HK-2 (cell line): ENCODE data around the gene CREB5.

Experiments used
- DNase-seq: peaks from one replicate; pipeline ENCODE4 v3.0.0-alpha.2; 2018; ENCODE audit not compliant: unreplicated experiment

CREB5 gene

DNA sequence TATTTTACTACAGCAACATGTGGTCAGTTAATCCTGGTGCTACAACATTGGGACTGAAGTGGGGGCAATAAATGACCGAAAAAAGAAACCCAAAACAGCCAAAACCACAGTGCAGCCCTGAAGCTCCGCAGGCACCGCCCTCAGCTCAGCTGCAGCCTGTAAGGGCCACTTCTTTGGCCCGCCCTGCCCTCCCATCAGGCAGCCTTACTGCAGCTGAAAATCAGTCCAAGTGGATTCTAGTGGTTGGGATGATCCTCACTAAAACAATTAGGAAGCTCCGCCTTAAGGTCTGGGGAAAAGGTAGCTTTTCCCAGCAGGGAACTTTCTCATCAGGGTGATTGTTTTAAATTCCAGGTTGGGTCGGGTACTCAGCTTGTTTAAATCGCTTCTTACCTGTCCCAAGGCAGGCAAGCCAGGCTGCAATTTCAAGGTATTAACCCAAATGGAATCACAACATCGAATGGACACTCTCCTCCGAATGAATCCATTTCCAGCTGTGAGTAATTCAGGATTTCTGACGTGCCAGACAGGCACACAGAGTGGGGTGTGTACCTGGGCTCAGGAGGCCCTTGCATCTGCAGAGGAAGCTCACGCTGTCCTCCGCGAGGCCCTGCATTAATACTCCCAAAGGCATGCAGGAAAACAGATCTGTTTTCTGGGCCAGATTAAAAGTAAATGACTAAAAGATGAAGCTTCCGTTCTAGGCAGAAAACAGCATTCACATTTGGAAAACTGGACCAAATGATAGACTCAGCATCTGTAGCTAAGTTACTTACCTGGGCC lies 104.3 kb downstream of the CREB5 start:
- no peak for DNase-seq

DNA sequence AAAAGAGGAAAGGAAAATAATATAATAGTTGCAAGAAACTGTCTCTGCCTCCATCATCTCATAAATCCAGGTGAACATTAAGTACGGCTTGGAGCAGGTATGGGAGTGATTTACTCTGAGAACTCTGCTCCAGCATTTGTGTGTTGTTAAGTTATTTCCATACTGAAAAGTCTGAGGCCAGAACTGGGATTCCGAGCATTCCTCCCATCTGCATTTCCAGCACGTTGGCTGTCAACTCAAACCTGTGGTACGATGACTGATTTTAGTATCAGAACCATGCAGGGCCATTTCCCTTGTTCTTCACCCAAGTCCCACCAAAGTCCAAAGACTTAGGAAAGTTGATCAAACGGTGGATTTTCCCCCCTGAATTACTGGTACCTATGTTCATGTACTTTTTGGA lies 104.9 kb downstream of the CREB5 start:
- DNase-seq, result no peak

DNA sequence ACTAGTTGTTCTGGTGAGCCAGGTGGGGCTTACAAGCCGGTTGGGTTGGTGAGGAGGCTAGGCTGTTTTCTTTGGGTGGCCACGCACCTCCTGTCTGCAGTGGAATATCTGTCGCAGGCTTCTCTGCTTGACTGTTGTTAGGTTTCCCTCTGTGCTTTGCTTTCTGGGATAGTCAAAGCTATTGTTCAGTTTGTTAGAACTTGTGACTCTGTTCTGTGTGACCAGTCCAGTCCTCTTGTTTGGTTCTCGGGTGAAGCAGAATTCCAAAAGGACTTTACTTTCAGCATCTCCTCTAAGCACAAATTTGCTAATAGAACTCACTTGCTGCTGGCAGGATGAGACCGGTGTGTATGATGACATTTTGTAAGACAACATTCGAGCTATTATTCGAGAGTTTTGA lies 105.3 kb downstream of the CREB5 start:
- no peak for DNase-seq

DNA sequence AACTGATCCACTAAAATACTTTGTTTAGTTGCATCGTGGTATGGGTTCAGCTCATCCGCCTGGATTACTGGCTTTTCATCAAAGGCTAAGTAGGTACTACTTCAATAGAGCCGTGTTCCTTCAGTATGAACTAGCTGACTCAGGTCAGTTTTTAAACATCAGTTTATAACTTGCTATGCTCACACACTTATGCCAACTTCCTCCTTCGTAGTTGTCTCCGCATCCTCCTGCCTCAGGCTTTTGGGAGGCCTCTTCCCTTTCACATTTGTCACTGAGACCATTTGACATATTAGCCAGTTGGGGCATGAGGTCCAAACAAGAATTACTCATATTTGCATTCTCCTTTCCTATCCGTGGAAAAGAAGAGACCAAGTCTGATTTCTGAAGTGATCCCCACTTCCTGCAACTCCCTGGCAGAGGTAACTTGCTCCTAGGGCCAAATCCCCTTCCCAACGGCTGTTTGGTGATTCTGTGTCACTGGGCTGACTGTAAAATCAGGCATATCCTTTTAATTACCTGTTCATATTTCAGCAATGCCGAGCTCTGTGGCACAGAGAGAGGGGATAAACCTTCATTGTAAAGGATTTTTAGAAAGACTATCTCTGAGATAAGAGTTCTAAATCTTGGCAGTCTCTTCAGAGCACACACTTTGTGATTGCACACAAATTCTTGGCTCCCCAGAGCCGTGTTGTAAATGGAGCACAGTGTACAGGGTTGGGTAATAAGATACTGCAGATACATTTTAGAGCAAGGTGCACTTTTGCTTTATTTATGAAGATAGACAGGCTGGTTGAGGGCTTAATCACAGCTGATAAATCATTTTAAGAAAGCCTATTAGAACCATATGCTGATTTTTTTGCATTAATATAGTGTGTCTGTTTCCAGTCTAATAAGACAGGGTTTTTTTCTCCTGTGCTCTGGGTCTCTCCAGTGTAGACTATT lies 108.0 kb downstream of the CREB5 start:
- DNase-seq, result no peak

DNA sequence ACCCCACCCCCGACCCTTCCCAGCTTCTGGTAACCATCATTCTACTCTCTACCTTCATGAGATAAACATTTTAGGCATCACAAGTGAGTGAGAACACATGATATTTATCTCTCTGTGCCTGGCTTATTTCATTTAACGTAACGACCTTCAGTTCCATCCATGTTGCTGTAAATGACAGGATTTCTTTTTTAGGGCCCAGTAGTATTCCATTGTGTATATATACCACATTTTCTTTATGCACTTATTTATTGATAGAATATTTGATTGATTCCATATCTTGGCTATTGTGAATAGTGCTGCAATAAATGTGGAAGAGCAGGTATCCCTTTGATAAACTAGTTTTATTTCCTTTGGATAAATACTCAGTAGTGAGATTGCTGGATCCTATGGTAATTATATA lies 112.7 kb downstream of the CREB5 start:
- no peak for DNase-seq

DNA sequence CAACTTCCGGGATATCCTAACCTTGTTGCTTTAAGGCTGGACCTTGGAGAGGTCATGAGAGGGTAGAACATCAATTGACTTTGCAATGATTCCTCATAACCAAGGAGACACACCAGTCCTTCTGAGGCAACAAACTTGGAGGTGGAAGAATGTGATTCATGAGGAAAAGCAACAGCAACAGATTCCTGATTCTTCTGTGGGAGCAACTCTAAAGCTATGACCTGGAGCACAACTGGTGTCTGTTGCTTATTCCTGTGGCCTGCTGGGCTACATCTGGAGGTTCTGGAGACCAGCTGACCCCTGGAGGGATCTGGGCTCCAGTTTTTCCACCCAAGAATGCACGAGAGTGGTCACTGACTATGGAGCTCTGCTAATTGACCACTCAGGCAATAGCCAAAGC lies 116.6 kb downstream of the CREB5 start:
- DNase-seq, result no peak

DNA sequence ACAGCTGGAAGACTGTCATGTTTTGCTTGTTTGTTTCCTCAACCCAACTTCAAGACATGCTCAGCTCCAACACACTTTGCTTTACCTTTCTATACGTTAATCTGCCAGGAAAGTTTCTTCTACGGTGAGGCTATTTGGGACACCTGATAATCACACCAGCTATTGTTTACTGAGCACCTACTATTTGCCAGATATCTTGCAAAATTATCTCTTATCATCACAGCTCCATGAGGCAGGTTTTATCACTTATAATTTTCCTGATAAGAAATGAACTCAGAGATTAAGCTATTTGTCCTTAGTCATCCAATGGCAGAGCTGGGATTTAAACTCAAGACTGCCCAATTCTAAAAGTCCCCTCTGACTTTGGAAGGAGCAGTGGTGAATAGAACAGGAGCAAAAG lies 117.4 kb downstream of the CREB5 start:
- no peak for DNase-seq

DNA sequence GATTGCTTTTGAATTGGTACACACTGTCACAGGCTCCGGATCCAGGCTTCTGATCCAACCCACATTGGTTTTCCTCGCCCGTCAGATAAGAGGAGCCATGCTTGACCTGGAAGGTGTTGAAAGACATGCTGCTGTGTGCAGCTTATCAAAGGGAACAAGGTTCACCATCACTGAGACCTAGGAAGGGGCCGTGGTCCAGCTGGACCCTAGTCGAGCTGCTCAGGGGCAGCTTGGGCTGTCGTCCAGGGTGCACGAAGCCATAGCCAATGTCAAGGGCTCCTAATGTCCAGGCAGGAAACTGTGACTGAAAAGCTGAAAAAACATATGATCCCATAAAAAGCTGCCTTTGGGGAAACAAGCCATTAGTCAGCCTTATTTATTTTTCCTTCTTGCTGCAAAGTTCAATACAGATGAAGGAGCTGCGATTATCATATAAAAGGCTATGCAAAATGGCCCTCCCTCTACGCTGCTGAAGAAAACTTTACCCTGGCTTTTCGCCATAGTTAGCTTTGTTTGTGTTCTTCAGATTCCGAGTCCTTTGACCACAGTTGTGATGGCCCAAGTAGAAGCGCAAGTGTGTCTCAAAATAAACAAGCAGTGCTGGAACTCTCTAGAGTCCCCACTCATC lies 118.0 kb downstream of the CREB5 start:
- no peak for DNase-seq

DNA sequence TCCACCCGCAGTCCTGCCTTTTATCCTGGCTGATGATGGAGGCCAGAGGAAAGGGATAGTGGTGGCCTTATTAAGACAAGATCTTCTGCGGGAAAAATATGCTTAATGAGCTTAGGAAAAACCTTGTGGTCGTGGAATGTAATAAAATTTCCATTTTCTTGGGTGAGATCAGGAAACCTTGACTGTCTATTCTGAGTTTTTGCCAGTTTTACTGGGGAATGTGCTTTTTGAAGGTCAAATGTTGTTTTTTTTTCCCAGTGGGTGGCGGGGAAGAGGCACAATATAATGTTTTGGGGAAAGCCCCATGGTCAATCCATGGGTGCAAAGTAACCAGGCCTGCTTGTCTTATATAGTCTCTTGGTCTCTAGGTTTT lies 118.5 kb downstream of the CREB5 start:
- no peak for DNase-seq

DNA sequence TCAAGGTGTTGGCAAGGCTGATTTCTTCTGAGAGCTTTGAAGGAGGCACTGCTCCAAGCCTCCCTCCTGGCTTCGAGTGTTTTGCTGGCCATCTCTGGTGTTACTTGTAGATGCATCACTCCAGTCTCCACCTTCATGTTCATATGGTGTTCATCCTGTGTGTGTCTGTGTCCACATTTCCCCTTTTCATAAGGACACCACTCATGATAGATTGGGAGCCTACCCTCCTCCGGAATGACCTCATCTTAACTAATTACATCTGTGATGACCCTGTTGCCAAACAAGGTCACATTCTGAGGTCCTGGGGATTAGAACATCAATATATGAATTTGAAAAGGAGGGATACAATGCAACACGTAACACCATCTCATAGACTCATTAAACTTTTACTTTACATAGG lies 119.0 kb downstream of the CREB5 start:
- DNase-seq, result no peak

DNA sequence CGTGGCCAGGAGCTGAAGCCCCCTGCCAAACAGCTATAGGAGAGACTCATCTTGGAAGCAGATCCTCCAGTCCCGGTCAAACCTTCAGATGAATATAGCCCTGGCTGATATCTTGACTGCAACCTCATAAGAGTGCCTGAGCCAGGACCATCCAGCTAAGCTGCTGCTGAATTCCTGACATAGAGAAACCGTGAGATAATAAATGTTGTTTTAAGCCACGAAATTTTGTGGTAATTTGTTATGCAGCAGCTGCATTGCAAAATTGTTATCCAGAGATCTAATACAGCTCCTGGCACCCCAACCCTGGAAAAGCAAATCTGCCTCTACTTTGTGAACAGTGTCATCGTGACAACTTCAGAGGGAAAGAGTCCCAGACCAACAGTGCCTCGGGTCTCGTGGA lies 119.9 kb downstream of the CREB5 start:
- no peak for DNase-seq

DNA sequence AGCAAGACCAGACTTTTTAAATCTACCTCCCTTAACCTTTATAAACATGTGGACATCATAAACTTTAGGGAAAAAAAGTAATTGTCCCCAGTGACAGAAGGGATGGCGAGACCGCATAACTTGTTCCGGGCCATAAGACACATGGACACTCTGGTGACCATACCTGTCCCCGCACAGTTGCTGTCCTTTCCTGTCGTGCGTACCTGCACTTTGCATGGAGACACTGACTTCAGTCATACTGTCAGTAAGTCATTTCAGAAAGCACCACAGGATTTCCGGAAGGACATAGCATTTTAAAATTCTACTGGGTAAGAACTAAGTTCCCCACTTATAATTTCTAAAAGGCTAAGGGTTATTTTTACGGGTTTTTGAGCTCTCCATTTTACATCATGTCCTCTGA lies 120.9 kb downstream of the CREB5 start:
- DNase-seq, result no peak

DNA sequence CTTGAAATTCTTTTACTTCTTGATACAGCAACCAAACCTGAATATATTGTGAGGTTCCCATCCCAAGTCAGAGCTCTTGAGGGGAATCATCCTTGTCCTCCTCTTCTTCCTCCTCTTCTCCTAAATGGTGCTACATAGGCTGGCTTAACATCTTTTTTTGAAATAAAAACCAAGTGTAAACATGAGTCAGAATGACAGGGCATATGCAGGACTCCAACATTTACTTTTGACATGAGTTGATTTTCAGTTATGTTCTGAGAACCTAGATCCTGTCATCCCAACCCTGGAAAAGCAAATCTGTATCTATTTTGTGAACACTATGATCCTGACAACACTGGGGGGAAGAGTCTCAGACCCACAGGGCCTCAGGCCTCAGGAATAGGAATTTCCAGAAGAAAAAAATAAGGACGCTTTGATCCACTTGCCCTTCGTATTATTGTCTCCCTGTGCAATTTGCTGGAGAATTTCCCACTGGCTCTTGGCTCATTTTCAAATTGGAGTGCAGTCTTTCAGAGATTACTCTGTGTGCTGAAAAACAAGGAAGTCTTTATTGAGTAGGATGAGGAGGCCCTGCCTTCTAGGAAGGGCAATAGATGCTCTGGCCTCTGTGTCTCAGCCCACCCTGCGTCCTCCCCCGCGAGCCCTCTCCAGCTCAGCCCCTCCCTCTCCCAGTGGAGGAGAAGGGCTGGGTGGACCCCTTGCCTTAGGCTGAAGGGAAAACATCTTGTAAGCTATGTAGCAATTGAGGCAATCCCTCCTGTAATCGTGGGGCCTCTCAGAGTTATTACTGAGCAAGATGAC lies 121.6 kb downstream of the CREB5 start:
- DNase-seq, result no peak

DNA sequence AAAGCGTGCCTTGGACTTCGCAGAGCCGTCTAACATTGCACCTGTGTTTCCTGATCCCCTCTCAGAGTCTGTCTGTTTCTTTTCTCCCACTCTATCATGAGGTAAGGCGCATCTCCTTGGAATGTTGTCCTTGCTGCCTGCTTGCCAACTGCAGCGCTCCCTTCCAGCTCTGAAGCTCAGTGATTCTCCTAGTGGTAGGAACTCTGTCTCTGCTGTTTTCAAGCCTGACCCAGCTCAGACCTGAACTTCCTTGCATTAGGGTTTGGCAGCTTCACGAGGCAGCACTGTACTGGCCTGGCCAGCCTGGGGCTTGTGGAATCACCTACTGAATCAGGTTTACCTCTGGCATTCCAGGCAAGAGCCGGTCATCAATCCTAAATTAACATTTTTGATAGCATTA lies 123.9 kb downstream of the CREB5 start:
- no peak for DNase-seq

DNA sequence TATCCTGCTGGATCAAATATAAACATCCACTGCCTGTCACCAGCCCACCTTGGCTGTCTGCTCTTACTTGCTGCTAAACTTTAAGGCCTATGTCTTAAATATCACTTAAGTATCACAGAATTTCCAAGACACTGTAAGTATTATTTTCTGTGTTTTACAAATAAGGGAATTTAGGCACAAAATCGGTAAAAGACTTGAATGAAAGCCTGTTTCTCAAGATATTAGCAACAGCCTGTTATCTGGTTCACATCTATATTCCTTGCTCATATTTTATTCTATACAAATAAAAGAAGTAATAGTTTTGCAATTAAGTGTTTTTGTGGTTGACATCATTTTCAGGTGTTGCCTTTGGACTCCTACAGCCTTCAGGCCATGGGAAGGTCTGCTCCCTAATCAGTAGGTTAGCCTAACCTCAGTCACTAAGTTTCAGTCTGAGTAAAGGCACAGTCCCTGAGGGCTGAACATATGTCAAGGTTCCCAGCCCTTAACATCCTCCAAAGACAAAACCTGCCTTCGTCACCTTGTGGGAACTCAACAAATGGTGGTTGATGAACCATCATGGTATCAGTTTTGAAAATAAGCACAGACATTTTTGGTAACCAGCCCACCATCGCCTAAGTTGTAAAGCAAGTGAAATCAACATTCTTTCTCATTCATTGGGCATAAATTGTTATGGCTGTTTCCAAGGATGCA lies 127.1 kb downstream of the CREB5 start:
- no peak for DNase-seq

DNA sequence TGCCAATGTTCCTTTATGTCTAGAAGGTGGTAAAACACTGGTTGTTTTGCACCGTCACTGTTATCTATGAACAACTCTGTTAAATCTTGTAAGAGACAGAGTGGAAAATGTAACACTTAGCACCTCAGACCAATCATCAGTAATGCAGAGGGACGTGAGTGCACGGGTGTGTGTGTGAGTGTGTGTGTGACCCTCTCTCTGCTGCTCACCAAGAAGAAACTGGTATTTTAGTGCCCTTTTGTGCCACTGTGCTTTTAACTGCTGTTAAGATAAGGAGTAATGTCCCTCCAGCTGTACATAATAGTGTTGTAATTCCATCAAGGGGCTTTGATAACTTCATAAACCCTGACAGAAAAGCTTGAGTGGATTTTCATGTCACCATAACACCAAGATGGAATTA lies 130.1 kb downstream of the CREB5 start:
- no peak for DNase-seq

DNA sequence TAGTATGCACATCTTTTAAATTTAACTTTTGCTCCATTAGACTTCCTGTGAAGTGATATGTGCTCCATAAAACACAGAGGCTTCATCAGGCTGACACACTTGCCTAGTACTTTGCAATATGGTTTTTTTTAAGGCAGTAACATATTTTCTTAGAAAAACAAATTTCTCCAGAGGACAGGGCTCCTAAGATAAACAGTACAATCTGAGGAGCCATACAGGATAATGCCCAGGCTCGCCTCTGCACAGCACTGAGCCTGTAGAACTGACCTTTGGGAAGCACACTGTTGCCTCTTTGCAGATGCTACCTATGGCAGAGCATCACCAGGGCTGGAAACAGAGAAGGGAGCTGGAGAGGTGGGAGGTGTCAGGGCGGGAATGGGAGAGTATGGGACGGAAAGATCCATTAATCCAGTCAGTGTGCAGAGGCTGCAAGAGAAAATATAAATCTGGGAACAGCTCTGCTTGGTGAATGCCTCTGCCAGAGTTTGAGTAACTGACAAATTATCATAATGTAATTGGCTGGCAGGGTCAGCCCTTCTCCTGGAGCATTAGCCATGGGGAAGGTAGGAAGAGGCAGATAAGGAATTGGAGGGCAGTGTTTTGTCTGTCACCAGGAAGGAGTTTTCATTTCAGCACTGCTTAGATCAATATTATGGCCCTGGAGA lies 132.3 kb downstream of the CREB5 start:
- DNase-seq, result no peak

DNA sequence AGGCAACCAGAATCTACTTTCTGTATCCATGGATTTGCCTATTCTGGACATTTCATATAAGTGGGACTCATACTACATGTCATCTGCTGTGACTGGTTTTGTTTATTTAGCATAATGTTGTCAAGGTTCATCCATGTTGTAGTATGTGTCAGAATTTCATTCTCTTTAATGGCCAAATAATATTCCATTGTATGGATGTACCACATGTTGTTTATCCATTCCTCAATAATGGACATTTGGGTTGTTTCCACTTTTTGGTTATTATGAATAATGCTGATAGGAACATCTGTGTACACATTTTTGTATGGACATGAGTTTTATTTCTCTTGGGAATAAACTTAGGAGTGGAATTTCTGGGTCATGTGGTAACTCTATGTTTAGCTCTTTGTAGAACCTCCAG lies 133.7 kb downstream of the CREB5 start:
- no peak for DNase-seq

DNA sequence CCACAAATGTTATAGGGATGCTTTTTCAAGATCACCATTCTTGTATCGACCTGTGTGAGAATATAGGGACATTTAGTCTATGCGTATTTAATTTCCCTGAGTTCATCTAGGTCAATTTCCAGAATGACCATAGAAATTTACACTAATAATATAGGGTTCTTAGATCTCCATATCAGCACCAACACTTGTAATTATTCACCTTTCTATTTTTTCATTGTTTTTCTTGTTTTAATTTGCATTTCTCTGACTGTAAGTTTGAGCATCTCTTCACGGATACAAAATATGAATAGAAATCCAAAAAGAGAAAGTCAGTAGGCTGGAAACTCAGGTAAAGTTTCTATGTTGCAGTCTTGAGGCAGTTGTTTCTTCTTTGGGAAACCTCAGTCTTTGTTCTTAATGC lies 134.8 kb downstream of the CREB5 start:
- DNase-seq, result no peak

DNA sequence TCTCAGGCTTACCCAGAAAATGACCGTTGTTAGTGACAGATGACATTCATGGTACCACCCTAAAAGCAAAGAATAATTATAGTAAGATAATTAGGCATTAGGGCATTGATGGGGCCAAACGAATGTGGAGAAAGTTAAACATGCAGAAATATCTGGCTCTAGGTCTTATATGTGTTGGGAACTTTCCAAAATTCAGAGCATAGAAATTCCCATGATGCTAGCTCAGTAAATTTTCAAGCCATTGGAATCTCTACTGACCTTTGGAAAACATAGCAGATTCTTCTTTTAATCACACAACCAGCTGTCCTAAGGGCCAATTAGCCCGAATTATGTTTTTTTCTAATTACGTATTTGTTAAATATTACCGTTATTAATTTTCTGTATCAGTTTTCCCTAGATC lies 136.1 kb downstream of the CREB5 start:
- no peak for DNase-seq

DNA sequence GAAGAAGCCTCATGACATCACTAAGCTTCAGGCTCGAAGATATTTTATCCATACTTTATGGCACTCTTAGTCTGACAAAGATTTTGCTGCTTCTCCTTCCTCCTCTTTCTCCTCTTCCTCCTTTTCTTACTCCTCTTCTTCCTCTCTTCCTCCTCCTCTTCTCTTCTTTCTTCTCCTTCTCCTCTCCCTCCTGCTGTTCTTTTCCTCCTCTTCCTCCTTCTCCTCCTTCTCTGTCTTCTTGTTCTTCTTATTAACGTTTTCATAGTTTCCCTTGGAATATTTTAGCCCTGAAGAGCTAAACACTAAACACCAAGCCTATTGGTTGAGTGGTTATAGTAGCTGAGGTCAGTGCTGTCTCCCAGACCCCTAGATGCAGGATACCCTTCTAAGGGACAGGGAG lies 137.7 kb downstream of the CREB5 start:
- DNase-seq, result no peak
